CD8-positive, alpha-beta memory T cell (primary cell): Measurements from ENCODE around the gene CELF2. TPM values are rescaled to one million over a fixed set of nuclear protein-coding genes. Genes with fewer than 3 reads are reported as not detected.
"Not testable (repeated sequence)": the region's sequence is repeated elsewhere in the genome, so short reads cannot be mapped to it uniquely, and the experiment has no call there.

Experiments used
- CTCF ChIA-PET: fragments of 350-600 bp; sonication (Branson Sonifier 250); formaldehyde crosslinking; loops from one replicate; lab custom pipeline; 2021; ENCODE audit warnings: antibody characterized with exemption; lab: Charles Lee
- POLR2A ChIA-PET: fragments of 350-600 bp; sonication (Branson Sonifier 250); formaldehyde crosslinking; loops from one replicate; lab custom pipeline; 2021; ENCODE audit warnings: antibody characterized with exemption; lab: Charles Lee
- DNase-seq, 5 donors: peaks; one replicate each; pipeline versions ENCODE4 v3.0.0 to v3.0.0-alpha.2; 2020 to 2022; ENCODE audit warnings: mixed read lengths in 1 of 5
- H3K27ac ChIP-seq: one replicate; pipeline ENCODE4 v1.7.0; 2013; ENCODE audit warnings: low read depth, mild to moderate bottlenecking, low read length, moderate library complexity
- H3K27me3 ChIP-seq: 2 replicates; pipeline ENCODE4 v1.7.0; 2013; ENCODE audit warnings: low read length, mild to moderate bottlenecking; ENCODE audit not compliant: insufficient read depth, poor library complexity, severe bottlenecking
- H3K36me3 ChIP-seq: 2 replicates; pipeline ENCODE4 v1.7.0; 2013; ENCODE audit warnings: mild to moderate bottlenecking, low read length, moderate library complexity; ENCODE audit not compliant: insufficient read depth
- H3K4me1 ChIP-seq: 2 replicates; pipeline ENCODE4 v1.7.0; 2013; ENCODE audit warnings: mild to moderate bottlenecking, low read length, moderate library complexity; ENCODE audit not compliant: insufficient read depth
- H3K4me3 ChIP-seq: 2 replicates; pipeline ENCODE4 v1.7.0; 2013; ENCODE audit warnings: mild to moderate bottlenecking, low read length
- H3K9me3 ChIP-seq: 2 replicates; pipeline ENCODE4 v1.7.0; 2013; ENCODE audit warnings: mild to moderate bottlenecking, low read length
- H3K27ac Mint-ChIP-seq, 8 donors: one replicate each; pipeline ENCODE4 v1.8.0; 2020 to 2021; ENCODE audit warnings: mixed read lengths in 8 of 8, mild to moderate bottlenecking in 6 of 8, inconsistent platforms in 3 of 8, moderate library complexity in 3 of 8
- H3K27me3 Mint-ChIP-seq, 2 donors: one replicate each; pipeline ENCODE4 v1.8.0; 2020 to 2021; ENCODE audit warnings: mixed read lengths in 2 of 2, mild to moderate bottlenecking in 1 of 2, moderate library complexity in 1 of 2
- H3K36me3 Mint-ChIP-seq, 3 donors: one replicate each; pipeline ENCODE4 v1.8.0; 2020 to 2021; ENCODE audit warnings: mixed read lengths in 3 of 3, inconsistent platforms in 1 of 3, mild to moderate bottlenecking in 1 of 3
- H3K4me1 Mint-ChIP-seq, 3 donors: one replicate each; pipeline ENCODE4 v1.8.0; 2020 to 2021; ENCODE audit warnings: mixed read lengths in 3 of 3, inconsistent platforms in 1 of 3, mild to moderate bottlenecking in 1 of 3
- H3K4me3 Mint-ChIP-seq, 7 donors: one replicate each; pipeline ENCODE4 v1.8.0; 2020 to 2021; ENCODE audit warnings: mixed read lengths in 7 of 7, mild to moderate bottlenecking in 6 of 7, moderate library complexity in 4 of 7, inconsistent platforms in 2 of 7
- H3K9me3 Mint-ChIP-seq, 5 donors: one replicate each; pipeline ENCODE4 v1.8.0; 2020 to 2022; ENCODE audit warnings: mixed read lengths in 5 of 5, mild to moderate bottlenecking in 3 of 5, moderate library complexity in 2 of 5, inconsistent platforms in 1 of 5
- polyA plus RNA-seq: library from polyadenylated mRNA; unstranded; fragments of 300-500 nt; fragmentation: Illumina TruSeq; gene quantifications from one replicate; pipeline ENCODE4 v1.2.3, GENCODE V29; 2021
- total RNA-seq, 2 experiments: library from RNA; stranded (reverse); gene quantifications; one replicate each; pipeline ENCODE4 v1.2.3, GENCODE V29; 2021

CELF2 gene
- total and polyA plus RNA-seq, 3 experiments from 2014 or later, result 154 to 166 (median 155) TPM

DNA sequence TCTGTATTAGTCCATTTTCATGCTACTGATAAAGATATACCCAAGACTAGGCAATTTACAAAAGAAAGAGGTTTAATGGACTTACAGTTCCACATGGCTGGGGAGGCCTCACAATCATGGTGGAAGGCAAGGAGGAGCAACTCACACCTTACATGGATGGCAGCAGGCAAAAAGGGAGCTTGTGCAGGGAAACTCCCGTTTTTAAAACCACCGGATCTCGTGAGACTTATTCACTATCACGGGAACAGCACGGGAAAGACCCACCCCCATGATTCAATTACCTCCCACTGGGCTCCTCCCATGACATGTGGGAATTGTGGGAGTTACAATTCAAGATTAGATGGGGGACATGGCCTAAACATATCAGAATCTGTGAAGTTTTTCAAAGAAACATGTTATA lies 329.9 kb downstream of the CELF2 start:
- H3K4me3 ChIP-seq, H3K27ac Mint-ChIP-seq, CTCF ChIA-PET, H3K9me3 ChIP-seq, H3K27ac ChIP-seq, H3K4me1 Mint-ChIP-seq, H3K4me3 Mint-ChIP-seq, H3K9me3 Mint-ChIP-seq, POLR2A ChIA-PET, H3K36me3 Mint-ChIP-seq, H3K27me3 ChIP-seq, H3K4me1 ChIP-seq, DNase-seq, H3K27me3 Mint-ChIP-seq, H3K36me3 ChIP-seq: not testable (repeated sequence)

DNA sequence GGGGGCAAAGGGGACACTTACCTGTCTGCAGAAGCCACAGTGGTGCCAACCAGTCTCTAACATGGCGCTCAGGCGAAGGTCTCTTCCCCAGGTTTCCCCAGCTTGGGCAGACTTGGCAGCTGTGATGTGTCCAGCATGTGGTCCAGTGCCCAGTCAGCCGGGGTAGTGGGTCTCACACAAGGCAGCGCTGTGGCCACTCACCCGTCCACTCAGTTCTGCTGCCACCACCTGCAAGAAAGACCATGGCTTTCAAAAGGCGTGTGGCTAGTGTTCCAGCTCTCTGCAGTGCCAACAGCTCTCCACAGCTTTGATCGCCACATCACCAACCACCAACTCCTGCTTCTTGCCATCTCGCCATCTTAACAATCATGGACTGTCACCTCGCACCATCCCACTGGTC lies 334.1 kb downstream of the CELF2 start:
- Histone ChIP-seq H3K4me3 (no peak overlapping the region), H3K9me3 (no peaks in the 10 kb centered on the region), H3K27me3 (peaks cover 4% of the 10 kb centered on the region), H3K4me1 (no peaks in the 10 kb centered on the region), H3K36me3 (no peaks in the 10 kb centered on the region), H3K27ac (no peak overlapping the region)
- ChIA-PET POLR2A (no interaction called here), CTCF (no interaction called here)
- no peak overlapping the region for H3K4me3 Mint-ChIP-seq
- no peaks in the 10 kb centered on the region for H3K4me1 Mint-ChIP-seq
- no peak for DNase-seq
- H3K27ac Mint-ChIP-seq, result peak overlapping the region in 1 of 8 donors; percentile 27
- peaks cover 0 to 14% (median 2%) of the 10 kb centered on the region in 3 donors for H3K36me3 Mint-ChIP-seq
- peaks cover 7 to 9% of the 10 kb centered on the region in 2 donors for H3K27me3 Mint-ChIP-seq
- H3K9me3 Mint-ChIP-seq, result no peaks in the 10 kb centered on the region

DNA sequence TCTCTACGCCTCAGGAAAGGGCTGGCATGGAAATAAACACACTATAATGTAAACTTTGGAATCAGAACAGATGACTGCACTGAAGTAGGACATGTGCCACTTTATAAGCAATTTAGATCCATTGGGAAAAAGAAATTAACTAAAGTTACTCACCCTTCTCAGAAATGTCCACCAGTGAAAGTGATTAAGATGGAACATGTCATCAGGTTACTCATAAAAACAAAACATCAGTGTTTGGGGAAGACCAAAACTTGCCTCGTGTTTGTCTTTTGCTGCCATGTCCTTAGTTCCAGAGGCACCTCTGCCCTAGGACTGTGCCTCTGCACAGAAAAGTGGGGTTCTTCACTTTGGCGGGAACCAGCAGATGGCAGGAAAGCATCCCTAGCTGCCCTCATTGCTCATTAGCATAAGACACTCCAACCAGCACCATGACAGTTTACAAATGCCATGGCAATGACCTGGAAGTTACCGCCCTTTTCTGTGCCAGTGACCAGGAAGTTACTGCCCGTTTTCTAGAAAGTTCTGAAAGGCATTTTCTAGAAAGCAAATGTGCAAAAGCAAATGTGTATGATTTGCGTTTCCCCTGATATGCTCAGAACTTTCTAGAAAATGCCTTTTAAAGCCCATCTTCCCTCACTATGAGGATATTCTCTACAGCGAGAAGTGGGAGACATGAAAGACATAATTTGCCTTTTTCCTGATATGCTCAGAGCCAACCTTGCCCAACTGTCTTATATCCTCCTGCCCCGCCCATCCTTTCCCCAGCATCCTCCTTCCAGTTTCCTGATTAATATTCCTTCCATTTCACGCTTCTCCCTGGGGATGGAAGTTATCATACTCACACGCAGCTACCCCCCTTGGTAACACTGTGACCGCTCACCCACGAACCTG lies 335.6 kb downstream of the CELF2 start:
- peaks cover 0 to 13% (median 2%) of the 10 kb centered on the region in 3 donors for H3K36me3 Mint-ChIP-seq
- Histone ChIP-seq H3K4me3 (no peak overlapping the region), H3K27me3 (peaks cover 4% of the 10 kb centered on the region), H3K4me1 (no peaks in the 10 kb centered on the region), H3K27ac (no peak overlapping the region), H3K9me3 (no peaks in the 10 kb centered on the region), H3K36me3 (no peaks in the 10 kb centered on the region)
- peaks cover 0 to 3% (median 0%) of the 10 kb centered on the region in 5 donors for H3K9me3 Mint-ChIP-seq
- peaks cover 6 to 9% of the 10 kb centered on the region in 2 donors for H3K27me3 Mint-ChIP-seq
- POLR2A ChIA-PET, result no interaction called here
- no peak overlapping the region for H3K4me3 Mint-ChIP-seq
- CTCF ChIA-PET, result no interaction called here
- peak overlapping the region in 1 of 8 donors; percentile 36 for H3K27ac Mint-ChIP-seq
- H3K4me1 Mint-ChIP-seq, result no peaks in the 10 kb centered on the region
- no peak for DNase-seq

DNA sequence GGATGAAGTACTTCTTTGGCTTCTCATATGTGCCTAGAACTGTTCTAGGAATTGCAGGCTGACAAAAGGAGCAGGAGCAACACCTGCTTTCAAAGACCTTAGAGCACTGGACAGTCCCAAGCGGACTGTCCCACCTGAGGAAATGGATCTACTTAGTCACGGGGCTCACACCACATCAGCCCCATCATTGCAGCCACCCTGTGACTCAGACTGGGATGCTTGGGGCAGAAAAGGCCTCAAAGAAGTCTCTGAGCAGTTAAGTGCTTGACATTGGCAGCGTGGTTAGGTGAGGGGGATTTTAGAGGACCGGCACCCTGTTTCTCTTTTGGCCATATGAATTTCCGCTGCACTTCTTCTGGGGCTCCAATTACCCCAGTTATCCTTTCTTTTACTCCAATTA lies 337.2 kb downstream of the CELF2 start:
- H3K4me1 Mint-ChIP-seq, result no peaks in the 10 kb centered on the region
- no peaks in the 10 kb centered on the region for H3K4me1 ChIP-seq
- H3K4me3 ChIP-seq, result no peak overlapping the region
- peaks cover 3 to 9% of the 10 kb centered on the region in 2 donors for H3K27me3 Mint-ChIP-seq
- no peak overlapping the region for H3K4me3 Mint-ChIP-seq
- peaks cover 0 to 8% (median 3%) of the 10 kb centered on the region in 5 donors for H3K9me3 Mint-ChIP-seq
- peaks cover 0 to 16% (median 3%) of the 10 kb centered on the region in 3 donors for H3K36me3 Mint-ChIP-seq
- ChIA-PET POLR2A (no interaction called here), CTCF (no interaction called here)
- peaks cover 4% of the 10 kb centered on the region for H3K27me3 ChIP-seq
- no peaks in the 10 kb centered on the region for H3K9me3 ChIP-seq
- DNase-seq, result no peak
- no peak overlapping the region for H3K27ac Mint-ChIP-seq
- H3K36me3 ChIP-seq, result no peaks in the 10 kb centered on the region
- no peak overlapping the region for H3K27ac ChIP-seq

DNA sequence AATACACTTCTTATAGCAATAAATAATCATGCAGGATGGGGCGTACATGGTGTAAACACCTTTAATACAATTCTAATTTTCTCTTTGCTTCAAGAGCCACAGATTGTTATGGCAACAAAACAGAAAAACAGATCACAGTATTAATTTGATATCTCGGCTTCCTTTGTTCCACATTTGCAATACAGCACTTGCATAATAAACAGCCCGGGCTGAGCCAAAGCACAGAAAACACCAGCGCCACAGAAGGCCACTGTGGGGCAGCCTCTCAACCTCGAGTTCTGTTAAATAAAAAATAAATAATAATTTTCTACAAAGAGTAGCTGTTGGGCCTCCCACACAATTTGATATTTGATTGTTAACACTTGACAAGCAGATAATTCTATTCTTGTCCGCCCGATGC lies 337.9 kb downstream of the CELF2 start:
- Mint-ChIP-seq H3K9me3 (peaks cover 0 to 8% (median 3%) of the 10 kb centered on the region in 5 donors), H3K4me3 (no peak overlapping the region), H3K4me1 (no peaks in the 10 kb centered on the region), H3K36me3 (peaks cover 0 to 23% (median 3%) of the 10 kb centered on the region in 3 donors), H3K27me3 (peaks cover 3 to 9% of the 10 kb centered on the region in 2 donors), H3K27ac (no peak overlapping the region)
- no peak for DNase-seq
- ChIA-PET CTCF (interaction anchor here (1.1 kb wide), 1 partner anchor 9 kb away, joined by 4 read pairs; no protein-coding TSS in a partner anchor), POLR2A (no interaction called here)
- Histone ChIP-seq H3K27ac (no peak overlapping the region), H3K27me3 (peaks cover 4% of the 10 kb centered on the region), H3K9me3 (no peaks in the 10 kb centered on the region), H3K4me3 (no peak overlapping the region), H3K4me1 (no peaks in the 10 kb centered on the region), H3K36me3 (no peaks in the 10 kb centered on the region)

DNA sequence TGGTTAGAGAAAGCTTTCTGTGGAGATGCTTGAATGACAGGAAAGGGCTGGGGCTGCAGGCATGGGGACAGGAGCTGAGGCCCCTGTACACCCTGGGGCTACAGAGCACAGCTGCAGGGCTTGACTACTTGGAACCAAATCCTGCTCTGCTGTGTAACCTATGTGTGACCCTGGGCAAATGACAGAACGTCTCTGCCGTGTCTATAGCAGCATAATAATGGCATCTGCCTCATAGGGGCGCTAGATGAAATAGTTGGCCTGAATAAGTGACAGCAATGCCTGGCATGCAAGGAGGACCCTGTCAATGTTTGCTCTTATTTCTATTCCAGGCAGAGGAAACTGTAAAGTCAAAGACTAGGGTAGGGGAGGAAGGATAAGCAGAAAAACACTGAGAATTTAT lies 339.8 kb downstream of the CELF2 start:
- Histone ChIP-seq H3K36me3 (no peaks in the 10 kb centered on the region), H3K4me3 (no peak overlapping the region), H3K27ac (no peak overlapping the region), H3K27me3 (peaks cover 4% of the 10 kb centered on the region), H3K9me3 (no peaks in the 10 kb centered on the region), H3K4me1 (no peaks in the 10 kb centered on the region)
- Mint-ChIP-seq H3K4me3 (no peak overlapping the region), H3K36me3 (peaks cover 0 to 23% (median 3%) of the 10 kb centered on the region in 3 donors), H3K27ac (no peak overlapping the region), H3K27me3 (peaks cover 0 to 3% of the 10 kb centered on the region in 2 donors), H3K4me1 (no peaks in the 10 kb centered on the region), H3K9me3 (peaks cover 0 to 8% (median 3%) of the 10 kb centered on the region in 5 donors)
- DNase-seq, result no peak
- CTCF ChIA-PET, result no interaction called here
- POLR2A ChIA-PET, result no interaction called here

DNA sequence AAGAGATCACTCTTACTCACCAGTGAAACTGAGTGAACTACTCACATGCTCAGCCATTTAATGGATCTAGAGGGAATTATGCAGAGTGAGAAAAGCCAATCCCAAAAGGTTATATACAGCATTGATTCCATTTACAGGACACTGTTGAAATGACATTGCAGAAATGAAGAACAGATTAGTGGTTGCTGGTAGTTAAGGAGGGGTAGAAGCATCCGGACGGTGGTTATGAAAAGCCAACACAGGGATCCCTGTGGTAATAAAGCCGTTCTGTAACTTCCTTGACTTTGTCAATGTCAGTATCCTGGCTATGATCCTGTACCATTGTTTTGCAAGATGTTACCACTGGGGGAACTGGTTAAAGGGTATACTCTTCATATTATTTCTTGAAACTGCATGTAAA lies 340.3 kb downstream of the CELF2 start:
- Histone ChIP-seq H3K4me3 (no peak overlapping the region), H3K27me3 (peaks cover 4% of the 10 kb centered on the region), H3K27ac (no peak overlapping the region), H3K4me1 (no peaks in the 10 kb centered on the region), H3K9me3 (no peaks in the 10 kb centered on the region), H3K36me3 (no peaks in the 10 kb centered on the region)
- no peak for DNase-seq
- H3K36me3 Mint-ChIP-seq, result peaks cover 0 to 23% (median 3%) of the 10 kb centered on the region in 3 donors
- ChIA-PET CTCF (no interaction called here), POLR2A (no interaction called here)
- no peak overlapping the region for H3K27ac Mint-ChIP-seq
- H3K4me1 Mint-ChIP-seq, result no peaks in the 10 kb centered on the region
- H3K27me3 Mint-ChIP-seq, result peaks cover 0 to 3% of the 10 kb centered on the region in 2 donors
- peaks cover 0 to 8% (median 3%) of the 10 kb centered on the region in 5 donors for H3K9me3 Mint-ChIP-seq
- no peak overlapping the region for H3K4me3 Mint-ChIP-seq

DNA sequence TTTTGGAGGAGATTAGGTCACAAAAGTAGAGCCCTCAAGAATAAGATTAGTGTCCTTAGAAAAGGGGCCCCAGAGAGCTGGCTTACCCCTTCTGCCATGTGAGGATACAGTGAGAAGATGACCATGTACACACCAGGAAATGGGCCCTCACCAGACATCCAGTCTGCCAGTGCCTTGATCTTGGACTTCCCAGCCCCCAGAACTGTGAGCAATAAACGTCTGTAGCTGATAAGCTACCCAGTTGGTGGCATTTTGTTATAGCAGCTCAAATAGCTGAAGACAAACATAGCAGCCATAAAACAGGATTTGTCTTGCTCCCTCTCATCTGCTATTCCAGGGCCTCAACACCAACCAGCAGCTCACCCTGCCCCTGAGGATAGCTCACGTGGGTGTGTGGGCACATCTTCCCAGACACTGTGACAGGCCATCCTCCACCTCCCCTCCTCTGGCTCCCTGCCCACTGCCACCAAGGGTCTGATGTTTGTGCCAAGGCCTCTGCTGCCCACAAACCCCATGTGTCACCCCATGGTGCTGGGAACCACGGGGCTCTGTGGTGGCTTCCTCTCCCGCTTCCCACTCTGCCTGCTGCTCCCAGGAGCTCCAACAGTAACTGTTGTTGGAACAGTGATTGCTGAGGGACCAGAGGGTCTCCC lies 341.4 kb downstream of the CELF2 start:
- H3K36me3 Mint-ChIP-seq, result peaks cover 0 to 18% (median 3%) of the 10 kb centered on the region in 3 donors
- H3K27ac Mint-ChIP-seq, result no peak overlapping the region
- H3K27ac ChIP-seq, result no peak overlapping the region
- H3K4me1 Mint-ChIP-seq, result no peaks in the 10 kb centered on the region
- no peaks in the 10 kb centered on the region for H3K36me3 ChIP-seq
- CTCF ChIA-PET, result interaction anchor here (0.8 kb wide), 1 partner anchor 10 kb away, joined by 3 read pairs; no protein-coding TSS in a partner anchor
- peaks cover 4% of the 10 kb centered on the region for H3K27me3 ChIP-seq
- peaks cover 0 to 8% (median 3%) of the 10 kb centered on the region in 5 donors for H3K9me3 Mint-ChIP-seq
- H3K4me1 ChIP-seq, result no peaks in the 10 kb centered on the region
- peaks cover 0 to 4% of the 10 kb centered on the region in 2 donors for H3K27me3 Mint-ChIP-seq
- POLR2A ChIA-PET, result no interaction called here
- DNase-seq, result no peak
- H3K4me3 Mint-ChIP-seq, result no peak overlapping the region
- H3K4me3 ChIP-seq, result no peak overlapping the region
- H3K9me3 ChIP-seq, result no peaks in the 10 kb centered on the region
